Stomach (tissue), 4 donors: ENCODE measurements around the gene NODAL.

ENCODE experiments used
- EP300 ChIP-seq: sonication (generic); formaldehyde crosslinking; IDR thresholded peaks from one replicate; pipeline ENCODE4 v1.6.1; 2017; ENCODE audit warnings: antibody characterized with exemption
- POLR2A ChIP-seq, 4 donors: fragments of 450-650 bp; IDR thresholded peaks; one replicate each; pipeline ENCODE4 v1.6.1; 2016; ENCODE audit warnings: antibody characterized with exemption in 4 of 4, control low read depth in 2 of 4, mild to moderate bottlenecking in 1 of 4, moderate library complexity in 1 of 4
- POLR2AphosphoS5 ChIP-seq, 3 donors: sonication (generic); formaldehyde crosslinking; IDR thresholded peaks; one replicate each; pipeline ENCODE4 v1.6.1; 2016; ENCODE audit warnings: antibody characterized with exemption in 3 of 3
- TF ChIP-seq, protein P1 (sequence below), 7 experiments: fragments of 450-650 bp in 4 of 7; fragments of 200-600 bp in 3 of 7; sonication (generic) in 3 of 7; IDR thresholded peaks; one replicate each; pipeline ENCODE4 v1.5.1; 2016 to 2019; ENCODE audit warnings: antibody characterized with exemption in 7 of 7, control low read depth in 2 of 7, mild to moderate bottlenecking in 1 of 7

DNA sequence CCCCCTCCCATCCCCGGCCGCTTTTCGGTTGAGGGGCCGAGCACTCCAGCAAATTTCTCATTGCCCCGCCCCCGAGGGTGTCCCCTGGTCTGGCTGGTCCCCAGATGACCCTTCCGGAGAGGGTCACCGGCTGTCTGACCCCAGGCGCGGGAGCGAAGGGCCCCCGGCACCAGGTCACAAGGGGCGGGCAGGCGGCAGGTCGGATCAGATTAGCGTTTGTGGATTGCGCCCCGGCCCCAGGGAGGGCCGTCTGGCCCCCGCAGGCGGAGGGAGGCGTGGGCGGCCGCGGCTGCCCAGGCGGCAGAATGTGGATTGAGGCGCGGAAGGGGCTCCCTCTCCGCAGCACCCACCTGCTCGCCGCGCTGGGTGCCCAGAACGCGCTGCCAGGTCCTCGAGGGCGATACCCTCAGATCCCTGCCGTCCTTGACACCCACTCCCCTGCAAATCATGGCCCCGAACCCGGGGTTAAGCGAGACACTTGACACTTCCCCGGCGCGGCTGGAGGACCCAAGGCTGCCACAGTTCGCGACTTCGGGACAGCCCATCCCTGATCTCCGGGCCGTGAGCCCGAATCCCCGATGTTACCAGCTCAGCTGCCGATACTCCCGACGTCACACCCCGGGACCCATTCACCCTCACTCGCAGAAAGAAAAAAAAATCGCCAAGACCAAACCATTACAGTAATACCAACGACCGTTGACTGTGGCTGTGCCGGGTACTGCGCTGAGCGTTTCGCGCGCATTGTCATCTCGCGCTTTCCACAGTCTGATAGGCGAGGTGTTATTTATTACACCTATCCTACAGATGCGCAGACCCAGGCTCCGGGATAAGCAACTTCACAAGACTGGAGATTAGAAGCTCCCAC is 953 bp downstream of the NODAL start:
- TF ChIP-seq, protein P1, sequence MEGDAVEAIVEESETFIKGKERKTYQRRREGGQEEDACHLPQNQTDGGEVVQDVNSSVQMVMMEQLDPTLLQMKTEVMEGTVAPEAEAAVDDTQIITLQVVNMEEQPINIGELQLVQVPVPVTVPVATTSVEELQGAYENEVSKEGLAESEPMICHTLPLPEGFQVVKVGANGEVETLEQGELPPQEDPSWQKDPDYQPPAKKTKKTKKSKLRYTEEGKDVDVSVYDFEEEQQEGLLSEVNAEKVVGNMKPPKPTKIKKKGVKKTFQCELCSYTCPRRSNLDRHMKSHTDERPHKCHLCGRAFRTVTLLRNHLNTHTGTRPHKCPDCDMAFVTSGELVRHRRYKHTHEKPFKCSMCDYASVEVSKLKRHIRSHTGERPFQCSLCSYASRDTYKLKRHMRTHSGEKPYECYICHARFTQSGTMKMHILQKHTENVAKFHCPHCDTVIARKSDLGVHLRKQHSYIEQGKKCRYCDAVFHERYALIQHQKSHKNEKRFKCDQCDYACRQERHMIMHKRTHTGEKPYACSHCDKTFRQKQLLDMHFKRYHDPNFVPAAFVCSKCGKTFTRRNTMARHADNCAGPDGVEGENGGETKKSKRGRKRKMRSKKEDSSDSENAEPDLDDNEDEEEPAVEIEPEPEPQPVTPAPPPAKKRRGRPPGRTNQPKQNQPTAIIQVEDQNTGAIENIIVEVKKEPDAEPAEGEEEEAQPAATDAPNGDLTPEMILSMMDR (IDR thresholded peaks at IDR 0.05) = no peak
- TF ChIP-seq EP300 (no peak), POLR2AphosphoS5 (IDR thresholded peaks at IDR 0.05) (no peak), POLR2A (IDR thresholded peaks at IDR 0.05) (no peak)
